Measurements from ENCODE around the gene HSPA1L.
"Not testable (repeated sequence)": the region's sequence is repeated elsewhere in the genome, so short reads cannot be mapped to it uniquely, and the experiment has no call there.

Gene HSPA1L

GRCh38 chr6:31813465-31813849 lies 1.6 kb downstream of the HSPA1L start:
- DNase-seq (ENCODE audit: low spot score) = no peak

- DNase-seq (ENCODE audit: low spot score) = no peak
Observed at GRCh38 chr6:31811645-31812044, 3.4 kb downstream of the HSPA1L start.

GRCh38 chr6:31808599-31808998 lies 6.5 kb downstream of the HSPA1L start:
- DNase-seq (ENCODE audit: low spot score) = not testable (repeated sequence)

GRCh38 chr6:31806470-31807272 lies 8.4 kb downstream of the HSPA1L start, which contains the start of gene LSM2:
TSS of gene LSM2 (minus strand) at chr6:31806966. CDS start at chr6:31806757, 209 bp downstream.
- DNase-seq (ENCODE audit: low spot score) = peak; percentile 98

- no peak for DNase-seq (ENCODE audit: low spot score)
Observed at GRCh38 chr6:31805939-31806469, 9.1 kb downstream of the HSPA1L start.

- not testable (repeated sequence) for DNase-seq (ENCODE audit: low spot score)
Observed at GRCh38 chr6:31801031-31801927, 13.8 kb downstream of the HSPA1L start.

GRCh38 chr6:31799781-31800180 lies 15.3 kb downstream of the HSPA1L start:
- DNase-seq (ENCODE audit: low spot score) = no peak

GRCh38 chr6:31797588-31797987 lies 17.5 kb downstream of the HSPA1L start:
- no peak for DNase-seq (ENCODE audit: low spot score)

- no peak for DNase-seq (ENCODE audit: low spot score)
Observed at GRCh38 chr6:31796993-31797385, 18.1 kb downstream of the HSPA1L start.

GRCh38 chr6:31795616-31796298 lies 19.3 kb downstream of the HSPA1L start, which contains the start of gene VARS1:
TSS of gene VARS1 (minus strand) at chr6:31795752. CDS start at chr6:31795217, 535 bp downstream.
- DNase-seq (ENCODE audit: low spot score) = peak; percentile 84

GRCh38 chr6:31794866-31795615 lies 20.0 kb downstream of the HSPA1L start:
- no peak for DNase-seq (ENCODE audit: low spot score)

- DNase-seq (ENCODE audit: low spot score) = peak; percentile 23
Observed at GRCh38 chr6:31794294-31794865, 20.7 kb downstream of the HSPA1L start.

- DNase-seq (ENCODE audit: low spot score) = not testable (repeated sequence)
Observed at GRCh38 chr6:31793927-31794245, 21.2 kb downstream of the HSPA1L start.

- peak; percentile 29 for DNase-seq (ENCODE audit: low spot score)
Observed at GRCh38 chr6:31792761-31793171, 22.3 kb downstream of the HSPA1L start.

GRCh38 chr6:31792090-31792374 lies 23.1 kb downstream of the HSPA1L start:
- DNase-seq (ENCODE audit: low spot score) = no peak

GRCh38 chr6:31791324-31792089 lies 23.6 kb downstream of the HSPA1L start:
- DNase-seq (ENCODE audit: low spot score) = peak; percentile 69

- no peak for DNase-seq (ENCODE audit: low spot score)
Observed at GRCh38 chr6:31785475-31785874, 29.6 kb downstream of the HSPA1L start.

GRCh38 chr6:31784098-31784925 lies 30.8 kb downstream of the HSPA1L start:
- DNase-seq (ENCODE audit: low spot score) = no peak

- no peak for DNase-seq (ENCODE audit: low spot score)
Observed at GRCh38 chr6:31782126-31782855, 32.8 kb downstream of the HSPA1L start.

Measured in cerebellar cortex (tissue), 1 donor.